GM15510 (cell line): Measurements from ENCODE around the gene PKP3.

Experiments used
- POLR2A ChIP-seq: IDR thresholded peaks from 3 replicates; pipeline ENCODE4 v1.6.1; 2011; ENCODE audit warnings: borderline replicate concordance; ENCODE audit not compliant: insufficient read length; ENCODE audit errors: extremely low read depth

PKP3 gene

GRCh38 chr11:449889-450808 lies 56.1 kb downstream of the PKP3 start, which contains the start of gene PTDSS2:
TSS of gene PTDSS2 (plus strand) at chr11:450279. CDS start at chr11:450456, 177 bp downstream.
- peak; percentile 74 for TF ChIP-seq POLR2A

GRCh38 chr11:450809-451451 lies 56.9 kb downstream of the PKP3 start:
- TF ChIP-seq POLR2A, result no peak

- TF ChIP-seq POLR2A, result no peak
Measured at GRCh38 chr11:451738-452137, 57.7 kb downstream of the PKP3 start.

- no peak for TF ChIP-seq POLR2A
Measured at GRCh38 chr11:452203-452744, 58.3 kb downstream of the PKP3 start.

- no peak for TF ChIP-seq POLR2A
Measured at GRCh38 chr11:452916-453527, 59.0 kb downstream of the PKP3 start.

- TF ChIP-seq POLR2A, result no peak
Measured at GRCh38 chr11:453564-453963, 59.6 kb downstream of the PKP3 start.

- TF ChIP-seq POLR2A, result no peak
Measured at GRCh38 chr11:454043-454442, 60.0 kb downstream of the PKP3 start.
